ENCODE data around the gene PEX26. TPM values are rescaled to one million over a fixed set of nuclear protein-coding genes. Genes with fewer than 3 reads are reported as not detected.

PEX26 gene
- total RNA-seq, 1 experiment from 2014 or later: 21.9 TPM

- ATAC-seq (no peak), DNase-seq (ENCODE audit: low read depth, low spot score) (no peak)
- TF ChIP-seq CTCF (IDR thresholded peaks at IDR 0.05) (no peak), POLR2AphosphoS5 (IDR thresholded peaks at IDR 0.05; ENCODE audit: low read depth, low read length) (no peak), TCF7L2 (IDR thresholded peaks at IDR 0.05; ENCODE audit: low read depth, low read length) (no peak), SIN3A (IDR thresholded peaks at IDR 0.05; ENCODE audit: borderline replicate concordance, insufficient read depth, low read depth, low read length) (no peak), REST (IDR thresholded peaks at IDR 0.05; ENCODE audit: insufficient read depth in 1 of 2, low read depth in 2 of 2, low read length in 1 of 2) (no peak)
- in situ Hi-C loops (cut with HindIII; ENCODE audit: low pct_unique_long_range_greater_than_20kb, low sequenced_read_pairs): no loop called here
- ChIA-PET CTCF (no interaction called here), POLR2A (no interaction called here)
- intact Hi-C loops (cut with micrococcal nuclease; ENCODE audit: unreplicated experiment): no loop called here
- no peaks in the 10 kb centered on the region for H3K27me3 ChIP-seq (ENCODE audit: control insufficient read depth, insufficient read depth, low read length)
- H3K4me1 ChIP-seq (ENCODE audit: control insufficient read depth, insufficient read depth, low read length): no peaks in the 10 kb centered on the region
- no peaks in the 10 kb centered on the region for H3K9me3 ChIP-seq (ENCODE audit: control insufficient read depth, insufficient read depth, low read depth, low read length)
- H3K4me3 ChIP-seq (ENCODE audit: low read depth in 2 of 2, low read length in 2 of 2): no peak overlapping the region
- BruUV-seq (replicated peaks): no TSS peak
- no peaks in the 10 kb centered on the region for H3K36me3 ChIP-seq (ENCODE audit: control insufficient read depth, insufficient read depth, low read length)
- no peak overlapping the region for H3K27ac ChIP-seq (ENCODE audit: low read length)
These were observed 9.3 kb upstream of the PEX26 start for GRCh38 chr22:18068381-18068988.

- H3K27ac ChIP-seq (ENCODE audit: low read length): no peak overlapping the region
These were observed 8.7 kb upstream of the PEX26 start for GRCh38 chr22:18069041-18069440.

More at GRCh38 chr22:18069041-18069440, 8.7 kb upstream of the PEX26 start:
- in situ Hi-C loops (cut with HindIII; ENCODE audit: low pct_unique_long_range_greater_than_20kb, low sequenced_read_pairs) (no loop called here), intact Hi-C loops (cut with micrococcal nuclease; ENCODE audit: unreplicated experiment) (no loop called here)
- H3K27me3 ChIP-seq (ENCODE audit: control insufficient read depth, insufficient read depth, low read length): no peaks in the 10 kb centered on the region
- no peaks in the 10 kb centered on the region for H3K4me1 ChIP-seq (ENCODE audit: control insufficient read depth, insufficient read depth, low read length)
- ChIA-PET CTCF (no interaction called here), POLR2A (interaction anchor here (0.6 kb wide), 1 partner anchor 13 kb away, joined by 11 read pairs; no protein-coding TSS in a partner anchor)
- ATAC-seq (no peak), DNase-seq (ENCODE audit: low read depth, low spot score) (no peak)
- H3K4me3 ChIP-seq (ENCODE audit: low read depth in 2 of 2, low read length in 2 of 2): no peak overlapping the region
- no TSS peak for BruUV-seq (replicated peaks)
- H3K9me3 ChIP-seq (ENCODE audit: control insufficient read depth, insufficient read depth, low read depth, low read length): no peaks in the 10 kb centered on the region
- TF ChIP-seq POLR2AphosphoS5 (IDR thresholded peaks at IDR 0.05; ENCODE audit: low read depth, low read length): no peak
- no peak for TF ChIP-seq REST (IDR thresholded peaks at IDR 0.05; ENCODE audit: insufficient read depth in 1 of 2, low read depth in 2 of 2, low read length in 1 of 2)
- H3K36me3 ChIP-seq (ENCODE audit: control insufficient read depth, insufficient read depth, low read length): no peaks in the 10 kb centered on the region
